Activated naive CD4-positive, alpha-beta T cell treated with anti-CD3 and anti-CD28 coated beads, Interleukin-2, amount 10 ng/mL, durations not matched to agents 7 days and 5 days (primary cell): ENCODE data around the gene GRID2IP.
"Not testable (repeated sequence)": the region's sequence is repeated elsewhere in the genome, so short reads cannot be mapped to it uniquely, and the experiment has no call there.

Source experiments
- CTCF ChIA-PET: fragments of 350-600 bp; sonication (Branson Sonifier 250); formaldehyde crosslinking; loops from one replicate; lab custom pipeline; 2021; ENCODE audit warnings: antibody characterized with exemption; lab: Charles Lee
- DNase-seq: peaks from one replicate; pipeline ENCODE4 v3.0.0-alpha.2; 2020
- H3K27ac Mint-ChIP-seq: one replicate; pipeline ENCODE4 v1.8.0; 2021; ENCODE audit warnings: mild to moderate bottlenecking, moderate library complexity, mixed read lengths
- H3K27me3 Mint-ChIP-seq: one replicate; pipeline ENCODE4 v1.8.0; 2021; ENCODE audit warnings: mild to moderate bottlenecking, mixed read lengths
- H3K36me3 Mint-ChIP-seq: one replicate; pipeline ENCODE4 v1.8.0; 2021; ENCODE audit warnings: mixed read lengths
- H3K4me1 Mint-ChIP-seq: one replicate; pipeline ENCODE4 v1.8.0; 2021; ENCODE audit warnings: mixed read lengths
- H3K4me3 Mint-ChIP-seq: one replicate; pipeline ENCODE4 v1.8.0; 2021; ENCODE audit warnings: mild to moderate bottlenecking, moderate library complexity, mixed read lengths
- H3K9me3 Mint-ChIP-seq: one replicate; pipeline ENCODE4 v1.8.0; 2021; ENCODE audit warnings: mixed read lengths

The GRID2IP gene

GRCh38 chr7:6551016-6551511, at the start of gene GRID2IP:
Gene GRID2IP (minus strand): TSS chr7:6551461. CDS start chr7:6551436, 25 bp downstream.
- H3K27ac Mint-ChIP-seq = no peak within 1 kb of the TSS
- CTCF ChIA-PET = no interaction called here
- no peaks in the 10 kb centered on the region for H3K9me3 Mint-ChIP-seq
- H3K27me3 Mint-ChIP-seq = peaks cover 4% of the 10 kb centered on the region
- no peak for DNase-seq
- H3K4me3 Mint-ChIP-seq = no peak within 1 kb of the TSS
- peaks cover 19% of the 10 kb centered on the region for H3K4me1 Mint-ChIP-seq
- no peaks in the 10 kb centered on the region for H3K36me3 Mint-ChIP-seq

DNA sequence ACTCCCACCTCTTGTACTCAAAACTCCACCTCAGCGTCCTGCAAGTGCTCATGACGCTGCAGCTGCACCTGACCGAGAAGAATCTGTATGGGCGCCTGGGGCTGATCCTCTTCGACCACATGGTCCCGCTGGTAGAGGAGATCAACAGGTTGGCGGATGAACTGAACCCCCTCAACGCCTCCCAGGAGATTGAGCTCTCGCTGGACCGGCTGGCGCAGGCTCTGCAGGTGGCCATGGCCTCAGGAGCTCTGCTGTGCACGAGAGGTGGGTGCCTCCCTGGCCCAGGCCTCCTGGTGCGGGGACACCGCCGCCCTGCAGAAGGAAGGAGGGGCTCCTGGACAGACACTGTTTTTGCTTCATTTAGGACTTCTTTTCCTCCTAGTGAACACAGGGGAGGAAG, 48.8 kb upstream of the GRID2IP start:
- CTCF ChIA-PET = interaction anchor here (1.1 to 1.7 kb wide), 2 partner anchors 10 to 84 kb away, joined by 6 to 7 read pairs; partner anchors contain the start of gene INTS15
- H3K4me3 Mint-ChIP-seq = no peak overlapping the region
- no peak overlapping the region for H3K27ac Mint-ChIP-seq
- peaks cover 59% of the 10 kb centered on the region for H3K36me3 Mint-ChIP-seq
- no peaks in the 10 kb centered on the region for H3K4me1 Mint-ChIP-seq
- H3K27me3 Mint-ChIP-seq = no peaks in the 10 kb centered on the region
- no peak for DNase-seq
- H3K9me3 Mint-ChIP-seq = no peaks in the 10 kb centered on the region

GRCh38 chr7:6590645-6591110, 39.4 kb upstream of the GRID2IP start:
- Mint-ChIP-seq H3K27ac (peak overlapping the region; percentile 90), H3K27me3 (no peaks in the 10 kb centered on the region), H3K4me3 (peak overlapping the region; percentile 86), H3K4me1 (peaks cover 21% of the 10 kb centered on the region), H3K9me3 (no peaks in the 10 kb centered on the region), H3K36me3 (peaks cover 58% of the 10 kb centered on the region)
- CTCF ChIA-PET = interaction anchor here (1.5 to 2.4 kb wide), 6 partner anchors 10 to 734 kb away, joined by 3 to 12 read pairs (median 6); partner anchors contain the start of gene ZDHHC4
- no peak for DNase-seq

DNA sequence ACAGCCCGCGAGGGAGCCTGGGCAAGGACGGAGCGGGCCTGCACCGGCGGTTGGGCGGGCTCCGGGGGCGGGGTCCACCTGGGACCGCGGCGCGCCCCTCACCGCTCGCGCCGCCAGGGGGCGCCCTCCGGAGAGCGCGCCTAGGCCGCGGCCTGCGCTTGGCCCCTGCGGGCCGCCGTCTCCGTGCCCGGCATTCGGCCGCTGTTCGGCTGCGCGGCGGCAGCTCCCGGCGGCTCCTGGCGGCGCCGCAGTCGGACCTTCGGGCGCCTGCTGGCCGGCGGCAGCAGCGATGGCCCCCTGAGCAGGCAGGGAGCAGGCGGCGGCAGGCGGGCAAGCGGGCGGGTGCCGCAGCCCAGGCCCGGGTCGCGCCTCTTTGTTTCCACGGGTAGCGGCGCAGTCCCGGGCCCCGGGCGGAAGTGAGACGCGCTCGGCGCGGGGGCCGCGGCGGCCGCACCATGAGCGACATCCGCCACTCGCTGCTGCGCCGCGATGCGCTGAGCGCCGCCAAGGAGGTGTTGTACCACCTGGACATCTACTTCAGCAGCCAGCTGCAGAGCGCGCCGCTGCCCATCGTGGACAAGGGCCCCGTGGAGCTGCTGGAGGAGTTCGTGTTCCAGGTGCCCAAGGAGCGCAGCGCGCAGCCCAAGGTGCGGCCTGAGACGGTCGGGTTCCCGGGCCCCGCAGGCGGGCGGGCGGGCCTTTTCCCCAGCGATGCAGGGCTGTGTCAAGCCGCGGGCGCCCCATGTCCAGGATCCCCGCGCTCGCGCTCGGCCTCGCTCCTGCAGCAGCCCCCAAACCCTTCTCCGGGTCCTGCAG, 38.8 kb upstream of the GRID2IP start, which contains the start of gene INTS15:
INTS15 (plus strand) TSS at position 193 of the 816 bp plus-strand sequence; CDS start at position 456, 263 bp downstream.
- CTCF ChIA-PET = interaction anchor here (1.2 to 2.4 kb wide), 7 partner anchors 9 to 734 kb away, joined by 3 to 12 read pairs (median 6); partner anchors contain the start of gene ZDHHC4
- Mint-ChIP-seq H3K4me1 (peaks cover 21% of the 10 kb centered on the region), H3K27ac (peak within 1 kb of the TSS; percentile 90), H3K27me3 (no peaks in the 10 kb centered on the region), H3K9me3 (no peaks in the 10 kb centered on the region), H3K4me3 (peak within 1 kb of the TSS; percentile 86), H3K36me3 (peaks cover 54% of the 10 kb centered on the region)
- DNase-seq = peak; percentile 84

GRCh38 chr7:6589151-6589828, 38.0 kb upstream of the GRID2IP start:
- Mint-ChIP-seq H3K4me1 (peaks cover 21% of the 10 kb centered on the region), H3K4me3 (peak overlapping the region; percentile 65), H3K9me3 (no peaks in the 10 kb centered on the region), H3K36me3 (peaks cover 54% of the 10 kb centered on the region), H3K27me3 (no peaks in the 10 kb centered on the region), H3K27ac (peak overlapping the region; percentile 85)
- CTCF ChIA-PET = interaction anchor here (1.1 to 2.4 kb wide), 6 partner anchors 9 to 140 kb away, joined by 3 to 12 read pairs (median 6); partner anchors contain the start of gene ZDHHC4
- DNase-seq = no peak

DNA sequence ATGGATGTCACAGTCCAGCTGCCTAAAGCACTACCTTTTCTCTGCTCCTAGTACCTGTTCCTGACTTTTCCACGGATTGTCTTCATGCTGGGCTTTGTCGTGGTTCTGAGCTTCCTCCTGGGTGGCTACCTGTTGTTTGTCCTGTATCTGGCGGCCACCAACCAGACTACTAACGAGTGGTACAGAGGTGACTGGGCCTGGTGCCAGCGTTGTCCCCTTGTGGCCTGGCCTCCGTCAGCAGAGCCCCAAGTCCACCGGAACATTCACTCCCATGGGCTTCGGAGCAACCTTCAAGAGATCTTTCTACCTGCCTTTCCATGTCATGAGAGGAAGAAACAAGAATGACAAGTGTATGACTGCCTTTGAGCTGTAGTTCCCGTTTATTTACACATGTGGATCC, 37.3 kb upstream of the GRID2IP start:
- Mint-ChIP-seq H3K36me3 (peaks cover 52% of the 10 kb centered on the region), H3K27ac (peak overlapping the region; percentile 65), H3K27me3 (no peaks in the 10 kb centered on the region), H3K4me3 (peak overlapping the region; percentile 65), H3K4me1 (peaks cover 21% of the 10 kb centered on the region), H3K9me3 (no peaks in the 10 kb centered on the region)
- DNase-seq = no peak
- CTCF ChIA-PET = interaction anchor here (1.1 kb wide), 1 partner anchor 14 kb away, joined by 4 read pairs; no protein-coding TSS in a partner anchor

GRCh38 chr7:6585746-6586432, 34.6 kb upstream of the GRID2IP start:
- H3K4me3 Mint-ChIP-seq, H3K27me3 Mint-ChIP-seq, DNase-seq, H3K27ac Mint-ChIP-seq, H3K9me3 Mint-ChIP-seq, CTCF ChIA-PET: not testable (repeated sequence)
- H3K4me1 Mint-ChIP-seq = peaks cover 18% of the 10 kb centered on the region
- peaks cover 57% of the 10 kb centered on the region for H3K36me3 Mint-ChIP-seq

GRCh38 chr7:6579446-6579845, 28.2 kb upstream of the GRID2IP start:
- CTCF ChIA-PET = interaction anchor here (2.4 kb wide), 1 partner anchor 11 kb away, joined by 12 read pairs; the partner anchor contains the start of gene INTS15
- Mint-ChIP-seq H3K4me3 (peak overlapping the region; percentile 88), H3K27ac (no peak overlapping the region), H3K9me3 (no peaks in the 10 kb centered on the region), H3K27me3 (no peaks in the 10 kb centered on the region), H3K36me3 (peaks cover 31% of the 10 kb centered on the region), H3K4me1 (peaks cover 44% of the 10 kb centered on the region)
- no peak for DNase-seq

GRCh38 chr7:6578114-6579084, 27.1 kb upstream of the GRID2IP start:
- H3K9me3 Mint-ChIP-seq = no peaks in the 10 kb centered on the region
- H3K27me3 Mint-ChIP-seq = peaks cover 7% of the 10 kb centered on the region
- H3K4me3 Mint-ChIP-seq = peak overlapping the region; percentile 88
- CTCF ChIA-PET = interaction anchor here (2.2 kb wide), 1 partner anchor 12 kb away, joined by 7 read pairs; the partner anchor contains the start of gene INTS15
- no peak for DNase-seq
- H3K36me3 Mint-ChIP-seq = peaks cover 27% of the 10 kb centered on the region
- peak overlapping the region; percentile 86 for H3K27ac Mint-ChIP-seq
- peaks cover 44% of the 10 kb centered on the region for H3K4me1 Mint-ChIP-seq

- no peaks in the 10 kb centered on the region for H3K9me3 Mint-ChIP-seq
- peak within 1 kb of the TSS; percentile 86 for H3K27ac Mint-ChIP-seq
- peaks cover 7% of the 10 kb centered on the region for H3K27me3 Mint-ChIP-seq
- H3K36me3 Mint-ChIP-seq = peaks cover 25% of the 10 kb centered on the region
- peak within 1 kb of the TSS; percentile 88 for H3K4me3 Mint-ChIP-seq
- CTCF ChIA-PET = interaction anchor here (2.2 to 2.4 kb wide), 2 partner anchors 12 to 19 kb away, joined by 7 to 8 read pairs; partner anchors contain the start of gene INTS15
- peaks cover 44% of the 10 kb centered on the region for H3K4me1 Mint-ChIP-seq
- DNase-seq = peak; percentile 90
Observed at GRCh38 chr7:6577369-6578113, 26.3 kb upstream of the GRID2IP start, which contains the start of gene ZDHHC4. Gene ZDHHC4 (plus strand): TSS chr7:6577454. CDS start chr7:6580562, 3,108 bp downstream.

GRCh38 chr7:6576867-6577368, 25.7 kb upstream of the GRID2IP start:
- CTCF ChIA-PET = interaction anchor here (0.8 to 2.4 kb wide), 3 partner anchors 13 to 61 kb away, joined by 3 to 8 read pairs (median 7); partner anchors contain the start of gene INTS15
- H3K36me3 Mint-ChIP-seq = peaks cover 20% of the 10 kb centered on the region
- not testable (repeated sequence) for H3K27me3 Mint-ChIP-seq, H3K9me3 Mint-ChIP-seq
- peaks cover 42% of the 10 kb centered on the region for H3K4me1 Mint-ChIP-seq
- peak overlapping the region; percentile 86 for H3K27ac Mint-ChIP-seq
- DNase-seq = peak; percentile 39
- H3K4me3 Mint-ChIP-seq = peak overlapping the region; percentile 88
